GM13976 (cell line): ENCODE data around the gene SWAP70.

Source experiments
- DNase-seq: peaks from one replicate; pipeline ENCODE4 v3.0.0; 2012; ENCODE audit warnings: low spot score
- in situ Hi-C: fragments of 300-500 bp; cut with MboI; formaldehyde crosslinking; loops from one replicate; pipeline ENCODE4 v1.12.0; 2022; ENCODE audit warnings: low sequenced_read_pairs, mixed read lengths, inconsistent platforms; ENCODE audit not compliant: unreplicated experiment
- TF ChIP-seq, protein P1 (sequence below): IDR thresholded peaks from 2 replicates; pipeline ENCODE4 v1.5.1; 2012; ENCODE audit warnings: borderline replicate concordance, mild to moderate bottlenecking; ENCODE audit not compliant: insufficient read depth; ENCODE audit errors: extremely low read depth, missing control alignments, control extremely low read depth

SWAP70 gene

DNA sequence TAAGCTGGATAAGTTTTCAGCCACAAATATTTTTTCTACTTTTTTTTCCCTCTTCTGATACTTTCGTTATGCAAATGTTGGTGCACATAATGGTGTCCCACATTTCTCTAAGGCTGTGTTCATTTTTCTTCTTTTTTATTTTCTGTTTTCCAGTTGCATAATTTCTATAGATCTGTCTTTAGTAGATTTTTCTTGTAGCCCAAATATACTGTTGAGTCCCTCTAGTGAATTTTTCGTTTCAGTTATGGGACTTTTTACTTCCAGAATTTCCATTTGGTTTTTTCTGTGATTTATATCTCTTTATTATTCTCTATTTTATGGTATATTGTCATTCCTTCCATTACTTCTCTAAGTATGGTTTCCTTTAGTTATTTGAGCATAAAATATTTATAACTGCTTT, 72.0 kb downstream of the SWAP70 start:
- in situ Hi-C loops: no loop called here
- DNase-seq: no peak
- TF ChIP-seq, protein P1, sequence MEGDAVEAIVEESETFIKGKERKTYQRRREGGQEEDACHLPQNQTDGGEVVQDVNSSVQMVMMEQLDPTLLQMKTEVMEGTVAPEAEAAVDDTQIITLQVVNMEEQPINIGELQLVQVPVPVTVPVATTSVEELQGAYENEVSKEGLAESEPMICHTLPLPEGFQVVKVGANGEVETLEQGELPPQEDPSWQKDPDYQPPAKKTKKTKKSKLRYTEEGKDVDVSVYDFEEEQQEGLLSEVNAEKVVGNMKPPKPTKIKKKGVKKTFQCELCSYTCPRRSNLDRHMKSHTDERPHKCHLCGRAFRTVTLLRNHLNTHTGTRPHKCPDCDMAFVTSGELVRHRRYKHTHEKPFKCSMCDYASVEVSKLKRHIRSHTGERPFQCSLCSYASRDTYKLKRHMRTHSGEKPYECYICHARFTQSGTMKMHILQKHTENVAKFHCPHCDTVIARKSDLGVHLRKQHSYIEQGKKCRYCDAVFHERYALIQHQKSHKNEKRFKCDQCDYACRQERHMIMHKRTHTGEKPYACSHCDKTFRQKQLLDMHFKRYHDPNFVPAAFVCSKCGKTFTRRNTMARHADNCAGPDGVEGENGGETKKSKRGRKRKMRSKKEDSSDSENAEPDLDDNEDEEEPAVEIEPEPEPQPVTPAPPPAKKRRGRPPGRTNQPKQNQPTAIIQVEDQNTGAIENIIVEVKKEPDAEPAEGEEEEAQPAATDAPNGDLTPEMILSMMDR: no peak

DNA sequence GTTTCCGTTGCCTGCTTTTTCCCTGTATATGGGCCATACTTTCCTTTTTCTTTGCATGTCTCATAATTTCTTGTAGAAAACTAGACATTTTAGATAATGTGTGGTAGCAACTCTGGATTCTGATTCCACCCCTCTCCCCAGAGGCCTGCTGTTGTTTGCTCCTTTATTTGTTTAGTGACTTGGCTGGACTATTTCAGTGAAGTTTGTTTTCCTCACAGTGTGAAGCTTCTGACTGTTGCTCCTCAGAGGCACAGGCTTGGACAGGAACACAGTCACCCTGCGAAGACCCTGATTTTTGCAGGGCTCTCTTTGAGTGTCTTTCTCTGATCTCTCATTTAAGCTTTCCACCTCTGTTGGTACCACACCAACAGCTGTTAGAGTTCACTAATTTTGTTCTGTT, 72.5 kb downstream of the SWAP70 start:
- in situ Hi-C loops: no loop called here
- TF ChIP-seq, protein P1: no peak
- no peak for DNase-seq

GRCh38 chr11:9738116-9738515, 74.2 kb downstream of the SWAP70 start:
- TF ChIP-seq, protein P1: no peak
- DNase-seq: no peak
- in situ Hi-C loops: no loop called here

DNA sequence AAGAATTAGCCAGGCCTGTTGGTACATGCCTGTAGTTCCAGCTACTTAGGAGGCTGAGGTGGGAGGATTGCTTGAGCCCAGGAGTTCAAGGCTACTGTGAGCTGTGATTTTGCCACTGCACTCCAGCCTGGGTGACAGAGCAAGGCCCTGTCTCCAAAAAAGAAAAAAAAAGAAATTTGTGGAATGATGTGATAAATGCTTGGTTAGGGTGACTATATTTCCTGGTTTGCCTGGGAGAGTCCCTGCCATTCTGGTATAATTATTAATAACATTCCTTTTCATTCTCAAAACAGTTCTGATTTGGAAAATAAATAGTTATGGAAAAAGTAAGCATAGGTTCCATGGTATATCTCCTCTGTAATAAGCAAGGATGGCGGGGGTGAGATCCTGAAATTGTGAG, 74.8 kb downstream of the SWAP70 start:
- TF ChIP-seq, protein P1: no peak
- no peak for DNase-seq
- in situ Hi-C loops: no loop called here

DNA sequence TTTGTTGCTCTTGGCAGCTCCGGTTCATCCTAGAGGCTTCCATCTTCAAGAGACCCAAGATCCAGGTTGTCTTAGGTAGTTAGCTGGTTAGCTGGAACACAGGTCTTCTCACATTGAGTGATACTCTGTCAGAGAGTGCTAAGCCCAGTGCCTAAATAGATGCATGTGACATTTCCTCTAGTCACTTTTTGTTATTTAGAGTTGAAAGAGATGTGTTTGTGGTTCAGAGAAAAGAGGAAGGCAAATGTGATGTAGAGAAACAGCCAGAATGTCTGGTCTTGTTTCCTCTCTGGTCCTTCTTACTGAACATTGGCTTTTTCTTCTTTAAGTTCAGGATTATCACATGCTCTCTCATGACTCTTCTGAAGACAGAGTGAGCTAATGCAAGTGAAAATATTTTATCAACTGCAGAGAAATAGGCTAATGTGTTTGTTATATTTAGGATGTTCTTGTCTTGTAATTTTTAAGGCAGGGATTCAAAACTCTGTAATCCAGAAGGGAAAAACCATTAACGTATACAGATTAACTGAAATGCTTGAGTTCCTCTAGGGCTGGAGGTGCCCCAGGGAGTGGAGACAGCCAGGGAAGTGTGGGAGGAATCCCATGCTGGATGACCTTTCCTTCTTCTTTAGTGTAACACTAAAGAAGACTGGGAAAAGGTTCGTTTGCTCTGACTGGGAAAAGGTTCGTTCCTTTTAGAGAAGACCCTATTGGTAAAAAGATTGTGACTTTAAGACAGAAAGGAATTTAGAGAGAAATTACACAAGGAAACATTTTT, 75.4 kb downstream of the SWAP70 start:
- TF ChIP-seq, protein P1: no peak
- in situ Hi-C loops: no loop called here
- no peak for DNase-seq

DNA sequence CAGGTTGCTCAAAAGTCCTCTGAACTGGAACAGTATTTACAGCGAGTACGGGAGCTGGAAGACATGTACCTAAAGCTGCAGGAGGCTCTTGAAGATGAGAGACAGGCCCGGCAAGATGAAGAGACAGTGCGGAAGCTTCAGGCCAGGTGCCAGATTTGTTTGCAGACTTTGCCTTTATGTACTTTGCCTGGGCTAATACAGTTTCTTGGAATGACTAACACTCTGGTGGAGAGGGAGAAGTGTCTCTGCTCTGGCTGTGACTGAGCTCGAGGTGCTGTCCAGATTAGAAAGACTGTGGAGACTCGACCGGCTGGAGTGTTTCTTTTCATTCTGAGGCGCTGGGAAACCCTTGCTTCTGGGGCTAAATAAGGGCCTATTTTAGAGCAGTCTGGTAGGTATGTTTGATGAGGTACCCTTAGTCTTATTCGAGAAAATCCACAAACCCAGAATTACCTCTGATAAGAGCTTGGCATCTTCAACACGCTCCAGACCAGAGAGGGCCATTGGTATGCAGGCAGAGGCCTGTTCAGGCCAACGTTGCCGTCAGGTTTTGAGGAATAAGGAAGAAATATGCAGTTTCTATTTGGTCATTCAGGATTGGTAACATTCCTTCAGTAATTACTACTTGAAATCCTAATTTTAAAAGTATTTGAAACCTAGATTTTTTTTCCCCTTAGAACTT, 76.5 kb downstream of the SWAP70 start:
- in situ Hi-C loops: no loop called here
- DNase-seq: no peak
- TF ChIP-seq, protein P1: no peak
